Gastrocnemius medialis (tissue), 4 donors: ENCODE data around the gene ZNF407. TPM values are rescaled to one million over a fixed set of nuclear protein-coding genes. Genes with fewer than 3 reads are reported as not detected.

Source experiments
- ATAC-seq, 2 donors: fragments of 150-250 bp; one replicate each; pipeline ENCODE4 v1.9.1; 2016
- DNase-seq, 2 donors: peaks; one replicate each; pipeline ENCODE4 v3.0.0-alpha.2; 2019
- H3K27ac ChIP-seq, 4 donors: fragments of 200-600 bp; sonication (generic); 1 replicate in 1 of 4; 2 replicates in 3 of 4; pipeline ENCODE4 v1.5.1; 2016 to 2018; ENCODE audit warnings: mild to moderate bottlenecking in 2 of 4, moderate library complexity in 1 of 4
- H3K27me3 ChIP-seq, 3 donors: fragments of 200-600 bp; sonication (generic) in 2 of 3; 1 replicate in 1 of 3; 2 replicates in 2 of 3; pipeline versions ENCODE4 v1.5.1 to v1.6.0; 2016 to 2019; ENCODE audit warnings: mild to moderate bottlenecking in 1 of 3, moderate library complexity in 1 of 3
- H3K36me3 ChIP-seq, 2 donors: fragments of 200-600 bp; sonication (generic) in 1 of 2; one replicate each; pipeline ENCODE4 v1.5.1; 2017 to 2018
- H3K4me1 ChIP-seq, 2 donors: fragments of 200-600 bp; sonication (generic) in 1 of 2; one replicate each; pipeline ENCODE4 v1.5.1; 2016 to 2017; ENCODE audit warnings: mild to moderate bottlenecking in 2 of 2
- H3K4me3 ChIP-seq, 4 donors: fragments of 200-600 bp; sonication (generic) in 3 of 4; 1 replicate in 1 of 4; 2 replicates in 3 of 4; pipeline ENCODE4 v1.5.1; 2016 to 2019; ENCODE audit warnings: mild to moderate bottlenecking in 2 of 4
- H3K9me3 ChIP-seq, 3 donors: fragments of 200-600 bp; sonication (generic) in 2 of 3; 1 replicate in 1 of 3; 2 replicates in 2 of 3; pipeline ENCODE4 v1.5.1; 2016 to 2019
- POLR2A ChIP-seq, 2 donors: fragments of 450-650 bp; IDR thresholded peaks; one replicate each; pipeline ENCODE4 v1.6.1; 2017; ENCODE audit warnings: antibody characterized with exemption in 2 of 2, mild to moderate bottlenecking in 2 of 2, moderate library complexity in 2 of 2
- in situ Hi-C, 4 donors: fragments of 200-750 bp; cut with MboI; loops; one replicate each; pipeline versions ENCODE4 v1.15.0 to v1.8.0; 2017; ENCODE audit warnings: low sequenced_read_pairs in 4 of 4
- intact Hi-C: fragments of 100-400 bp; cut with DNase I; formaldehyde crosslinking; loops from one replicate; pipeline ENCODE4 v1.15.1; 2023; ENCODE audit warnings: low total_unique reads
- total RNA-seq, 4 donors: library from RNA; depleted of rRNA; stranded (reverse); fragments of >200 nt; gene quantifications; one replicate each; pipeline versions ENCODE4 v1.1.0 to v1.2.3, GENCODE V29; 2016
- TF ChIP-seq, protein P1 (sequence below), 5 experiments: fragments of 450-650 bp in 3 of 5; fragments of 200-600 bp in 2 of 5; sonication (generic) in 2 of 5; IDR thresholded peaks in 4 of 5; conservative IDR thresholded peaks in 1 of 5; 1 replicate in 4 of 5; 2 replicates in 1 of 5; pipeline ENCODE4 v1.5.1; 2016 to 2019; ENCODE audit warnings: antibody characterized with exemption in 5 of 5, mild to moderate bottlenecking in 3 of 5, moderate library complexity in 3 of 5

The ZNF407 gene
- total RNA-seq, 4 donors from 2014 or later: 5.9 to 11.4 (median 9.2) TPM

- no peaks in the 10 kb centered on the region for H3K9me3 ChIP-seq
- ATAC-seq (no peak), DNase-seq (no peak)
- H3K27ac ChIP-seq: no peak overlapping the region
- in situ Hi-C loops: no loop called here
- H3K4me3 ChIP-seq: no peak overlapping the region
- H3K27me3 ChIP-seq: no peaks in the 10 kb centered on the region
- no peaks in the 10 kb centered on the region for H3K36me3 ChIP-seq
- no peaks in the 10 kb centered on the region for H3K4me1 ChIP-seq
- TF ChIP-seq, protein P1, sequence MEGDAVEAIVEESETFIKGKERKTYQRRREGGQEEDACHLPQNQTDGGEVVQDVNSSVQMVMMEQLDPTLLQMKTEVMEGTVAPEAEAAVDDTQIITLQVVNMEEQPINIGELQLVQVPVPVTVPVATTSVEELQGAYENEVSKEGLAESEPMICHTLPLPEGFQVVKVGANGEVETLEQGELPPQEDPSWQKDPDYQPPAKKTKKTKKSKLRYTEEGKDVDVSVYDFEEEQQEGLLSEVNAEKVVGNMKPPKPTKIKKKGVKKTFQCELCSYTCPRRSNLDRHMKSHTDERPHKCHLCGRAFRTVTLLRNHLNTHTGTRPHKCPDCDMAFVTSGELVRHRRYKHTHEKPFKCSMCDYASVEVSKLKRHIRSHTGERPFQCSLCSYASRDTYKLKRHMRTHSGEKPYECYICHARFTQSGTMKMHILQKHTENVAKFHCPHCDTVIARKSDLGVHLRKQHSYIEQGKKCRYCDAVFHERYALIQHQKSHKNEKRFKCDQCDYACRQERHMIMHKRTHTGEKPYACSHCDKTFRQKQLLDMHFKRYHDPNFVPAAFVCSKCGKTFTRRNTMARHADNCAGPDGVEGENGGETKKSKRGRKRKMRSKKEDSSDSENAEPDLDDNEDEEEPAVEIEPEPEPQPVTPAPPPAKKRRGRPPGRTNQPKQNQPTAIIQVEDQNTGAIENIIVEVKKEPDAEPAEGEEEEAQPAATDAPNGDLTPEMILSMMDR (IDR thresholded peaks at IDR 0.05 in 4 of 5, conservative IDR thresholded peaks at IDR 0.05 in 1 of 5): no peak
- no peak for TF ChIP-seq POLR2A (IDR thresholded peaks at IDR 0.05)
- intact Hi-C loops: no loop called here
Measured at GRCh38 chr18:75036917-75037688, 439.4 kb downstream of the ZNF407 start.

GRCh38 chr18:75037689-75037955, 440.0 kb downstream of the ZNF407 start:
- ATAC-seq: no peak
- H3K4me3 ChIP-seq: no peak overlapping the region
- H3K36me3 ChIP-seq: no peaks in the 10 kb centered on the region
- intact Hi-C loops (no loop called here), in situ Hi-C loops (no loop called here)
- H3K27ac ChIP-seq: no peak overlapping the region
- no peaks in the 10 kb centered on the region for H3K27me3 ChIP-seq
- DNase-seq: no peak
- no peaks in the 10 kb centered on the region for H3K9me3 ChIP-seq
- TF ChIP-seq, protein P1 (IDR thresholded peaks at IDR 0.05 in 4 of 5, conservative IDR thresholded peaks at IDR 0.05 in 1 of 5): no peak
- TF ChIP-seq POLR2A (IDR thresholded peaks at IDR 0.05): no peak
- H3K4me1 ChIP-seq: no peaks in the 10 kb centered on the region

- ATAC-seq: no peak
- no peaks in the 10 kb centered on the region for H3K27me3 ChIP-seq
- in situ Hi-C loops (no loop called here), intact Hi-C loops (no loop called here)
- no peak overlapping the region for H3K27ac ChIP-seq
- H3K9me3 ChIP-seq: no peaks in the 10 kb centered on the region
- DNase-seq: no peak
- H3K36me3 ChIP-seq: no peaks in the 10 kb centered on the region
- H3K4me3 ChIP-seq: no peak overlapping the region
- H3K4me1 ChIP-seq: no peaks in the 10 kb centered on the region
- no peak for TF ChIP-seq POLR2A (IDR thresholded peaks at IDR 0.05)
- TF ChIP-seq, protein P1 (IDR thresholded peaks at IDR 0.05 in 4 of 5, conservative IDR thresholded peaks at IDR 0.05 in 1 of 5): peak in 1 of 5 experiments; percentile 18
Measured at GRCh38 chr18:75041586-75041985, 443.9 kb downstream of the ZNF407 start.

DNA sequence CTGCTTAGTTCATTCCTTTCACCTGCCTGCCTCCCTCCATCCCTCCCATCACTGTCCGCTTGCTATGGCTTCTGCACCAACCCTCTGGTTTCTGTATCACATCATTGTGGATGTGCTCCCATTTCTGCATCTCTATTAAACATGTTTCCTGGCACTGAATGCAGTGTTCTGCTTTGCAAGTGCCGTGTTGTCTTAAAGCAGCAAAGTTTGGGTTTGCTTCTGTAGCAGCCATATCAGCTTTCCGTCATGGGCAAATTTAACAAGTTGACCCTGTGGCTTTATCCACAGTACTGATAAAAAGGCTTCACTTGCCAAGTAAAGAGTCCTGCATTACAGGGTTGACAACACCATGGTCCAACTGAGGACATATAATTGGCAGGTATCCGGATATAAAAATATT, 445.8 kb downstream of the ZNF407 start:
- intact Hi-C loops: no loop called here
- in situ Hi-C loops: no loop called here

More for the DNA sequence above, 445.8 kb downstream of the ZNF407 start:
- TF ChIP-seq, protein P1 (IDR thresholded peaks at IDR 0.05 in 4 of 5, conservative IDR thresholded peaks at IDR 0.05 in 1 of 5): no peak
- TF ChIP-seq POLR2A (IDR thresholded peaks at IDR 0.05): no peak
- H3K4me1 ChIP-seq: no peaks in the 10 kb centered on the region
- ATAC-seq (no peak), DNase-seq (no peak)
- no peaks in the 10 kb centered on the region for H3K27me3 ChIP-seq
- no peak overlapping the region for H3K4me3 ChIP-seq
- H3K36me3 ChIP-seq: no peaks in the 10 kb centered on the region
- no peaks in the 10 kb centered on the region for H3K9me3 ChIP-seq
- no peak overlapping the region for H3K27ac ChIP-seq
